NCI-H187 treated with DMSO at 0.1 percent for 48 hours (cell line): Measurements from ENCODE around the gene PRKCG.
"Not testable (repeated sequence)": the region's sequence is repeated elsewhere in the genome, so short reads cannot be mapped to it uniquely, and the experiment has no call there.

ENCODE experiments used
- DNase-seq: peaks from one replicate; lab custom pipeline; 2025; lab: John Stamatoyannopoulos, UW

Gene PRKCG

GRCh38 chr19:53881482-53882390 lies at the start of gene PRKCG:
Gene PRKCG (plus strand): TSS chr19:53882197. CDS start chr19:53882495, 298 bp downstream.
- DNase-seq: no peak

GRCh38 chr19:53832861-53833260 lies 49.1 kb upstream of the PRKCG start:
- DNase-seq: not testable (repeated sequence)

- not testable (repeated sequence) for DNase-seq
These were observed 43.6 kb upstream of the PRKCG start for GRCh38 chr19:53838446-53838845.

DNA sequence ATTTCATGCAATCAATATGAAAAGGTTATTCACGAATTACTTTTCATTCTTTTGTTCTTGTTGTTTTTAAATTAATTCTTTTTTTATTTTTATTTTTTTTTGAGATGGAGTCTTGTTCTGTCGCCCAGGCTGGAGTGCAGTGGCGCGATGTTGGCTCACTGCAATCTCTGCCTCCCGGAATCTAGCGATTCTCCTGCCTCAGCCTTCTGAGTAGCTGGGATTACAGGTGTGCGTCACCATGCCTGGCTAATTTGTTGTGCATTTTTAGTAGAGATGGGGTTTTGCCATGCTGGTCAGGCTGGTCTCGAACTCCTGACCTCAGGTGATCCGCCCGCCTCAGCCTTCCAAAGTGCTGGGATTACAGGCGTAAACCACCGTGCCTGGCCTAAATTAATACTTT lies 41.8 kb upstream of the PRKCG start:
- not testable (repeated sequence) for DNase-seq

GRCh38 chr19:53840914-53841313 lies 41.1 kb upstream of the PRKCG start:
- not testable (repeated sequence) for DNase-seq

DNA sequence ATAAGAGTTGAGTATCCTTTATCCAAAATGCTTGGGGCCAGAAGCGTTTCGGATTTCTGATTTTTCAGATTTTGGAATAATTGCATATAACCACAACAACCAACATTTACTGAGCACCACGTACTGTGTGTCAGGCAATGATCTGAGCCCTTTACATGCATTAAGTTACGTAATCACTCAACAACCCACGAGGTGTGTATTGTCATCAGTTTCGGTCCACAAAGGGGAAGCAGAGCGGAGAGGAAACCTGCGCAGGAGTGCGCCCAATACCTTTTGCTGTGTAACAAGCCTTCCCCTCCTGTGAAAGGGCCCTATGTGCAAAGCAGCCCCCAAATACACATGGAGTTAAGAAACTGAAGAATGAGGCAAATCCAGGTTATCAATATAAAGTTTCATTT lies 37.1 kb upstream of the PRKCG start:
- no peak for DNase-seq

DNA sequence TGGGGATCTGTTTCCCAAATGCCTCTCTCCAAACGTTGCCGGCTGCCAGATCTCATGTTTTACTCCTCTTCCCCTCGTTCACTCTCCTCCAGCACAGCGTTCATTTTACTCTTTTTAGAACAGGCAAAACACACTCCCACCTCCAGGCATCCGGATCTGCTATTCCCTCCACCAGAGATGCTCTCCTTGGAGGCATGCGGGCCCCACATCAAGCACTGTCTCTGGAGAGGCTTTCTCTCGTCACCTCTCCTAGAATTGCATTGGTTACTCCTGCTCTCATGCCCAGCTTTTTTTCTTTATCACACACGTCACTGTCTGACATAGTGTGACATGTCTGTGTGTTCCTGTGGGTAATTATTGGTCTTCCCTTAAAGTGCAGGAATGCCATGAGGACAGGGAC lies 34.4 kb upstream of the PRKCG start:
- no peak for DNase-seq

DNA sequence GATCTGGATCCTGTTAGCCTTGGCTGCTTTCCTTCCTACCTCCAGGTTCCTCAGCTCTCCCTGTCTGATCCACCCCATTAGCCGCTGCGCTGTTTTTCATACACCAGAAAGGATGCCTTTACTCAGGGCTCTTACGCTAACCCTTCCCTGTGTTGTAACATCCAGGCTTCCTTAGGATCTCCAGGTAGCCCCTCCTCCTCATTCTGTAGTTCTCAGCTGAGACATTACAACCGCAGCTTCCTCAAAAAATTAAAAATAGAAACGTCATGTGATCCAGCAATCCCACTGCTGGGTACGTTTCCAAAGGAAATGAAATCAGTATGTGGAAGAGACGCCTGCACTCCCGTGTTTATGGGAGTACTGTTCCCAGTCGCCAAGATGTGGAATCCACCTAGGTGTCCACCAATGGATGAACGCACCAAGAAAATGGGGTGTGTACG lies 32.7 kb upstream of the PRKCG start:
- DNase-seq: no peak

DNA sequence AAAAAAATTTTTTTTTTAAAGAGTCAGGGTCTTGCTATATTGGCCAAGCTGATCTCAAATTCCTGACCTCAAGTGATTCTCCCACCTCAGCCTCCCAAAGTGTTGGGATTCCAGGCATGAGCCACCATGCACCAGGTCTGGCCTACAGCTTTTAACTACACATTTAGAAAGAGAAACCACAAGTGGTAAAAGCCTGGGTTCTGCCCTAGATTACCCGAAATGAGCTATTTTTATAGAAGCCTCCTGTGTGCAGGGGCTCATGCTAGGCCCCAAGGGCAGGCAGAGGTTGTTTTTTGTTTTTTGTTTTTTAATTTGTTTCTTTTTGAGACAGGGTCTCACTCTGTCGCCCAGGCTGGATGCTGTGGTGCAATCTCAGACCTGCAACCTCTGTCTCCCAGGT lies 28.3 kb upstream of the PRKCG start:
- no peak for DNase-seq

DNA sequence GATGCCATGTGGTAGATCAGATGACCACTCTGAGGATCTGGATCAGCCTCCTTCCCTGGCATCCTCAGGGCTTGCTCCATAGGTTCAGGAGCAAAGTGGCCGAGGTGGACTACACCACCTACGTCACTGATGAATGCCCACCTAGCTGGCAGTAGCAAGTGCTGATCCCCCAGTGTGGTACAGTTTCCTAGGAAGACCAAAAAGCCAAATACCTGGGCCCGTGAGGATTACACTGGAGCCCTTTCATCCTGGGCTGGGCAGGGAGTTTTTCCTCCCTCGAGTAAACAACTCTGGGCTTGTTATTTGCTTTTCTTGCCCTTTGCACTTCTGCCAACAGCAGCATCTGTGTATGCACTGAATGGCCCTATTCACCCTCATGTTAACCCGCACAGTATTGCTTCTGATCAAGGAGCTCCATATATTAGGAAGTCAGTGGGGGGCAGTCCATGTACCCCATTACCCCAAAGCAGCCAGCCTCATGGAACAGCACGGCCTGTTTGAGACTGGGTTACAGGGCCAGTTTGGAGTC lies 17.6 kb upstream of the PRKCG start:
- no peak for DNase-seq

- DNase-seq: no peak
These were observed 16.5 kb upstream of the PRKCG start for GRCh38 chr19:53865523-53865917.

DNA sequence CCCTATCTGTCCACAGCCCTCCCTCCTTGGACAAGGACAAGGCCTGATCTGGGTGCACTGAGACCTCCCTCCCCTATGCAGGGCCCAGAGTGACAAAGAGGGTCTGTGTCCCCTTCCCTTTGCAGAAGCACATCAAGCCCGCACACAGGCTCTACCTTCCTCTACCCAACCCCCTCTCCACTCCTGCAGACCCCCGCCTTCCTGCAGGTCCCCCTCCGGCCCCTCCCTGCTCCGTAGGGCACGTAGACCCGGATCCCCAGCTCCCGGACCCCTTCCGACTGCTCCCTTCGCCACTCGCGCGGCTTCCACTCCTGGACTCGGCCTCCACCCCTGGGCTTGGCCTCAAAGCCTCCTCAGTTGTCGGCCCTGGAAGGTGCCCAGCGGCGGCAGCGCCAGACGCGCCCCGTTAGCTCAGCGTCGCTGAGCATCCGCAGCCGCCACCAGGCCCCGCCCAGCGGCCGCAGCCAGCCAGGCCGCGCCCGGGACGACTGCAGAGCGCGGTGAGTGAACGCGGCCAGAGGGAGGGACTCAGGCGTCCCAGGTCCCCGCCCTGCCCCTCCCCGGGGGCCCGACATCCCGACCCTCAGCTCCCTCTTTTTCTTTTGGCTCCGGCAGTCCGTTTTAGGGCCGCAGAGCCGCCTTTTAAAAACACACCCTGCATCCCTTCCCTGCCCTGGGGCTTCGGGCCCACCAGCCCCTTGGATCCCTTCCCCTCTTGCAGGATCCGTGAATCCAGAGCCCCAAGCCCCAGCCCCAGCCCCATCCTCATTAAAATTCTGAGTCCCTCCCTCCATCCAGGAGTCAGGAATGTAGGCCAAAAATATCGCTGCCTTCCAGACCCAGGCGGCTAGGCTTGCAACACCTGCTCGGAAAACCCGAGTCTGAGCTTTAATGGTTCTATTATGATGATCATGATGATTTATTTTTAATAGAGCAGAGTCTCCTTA lies 15.8 kb upstream of the PRKCG start:
- DNase-seq: no peak

DNA sequence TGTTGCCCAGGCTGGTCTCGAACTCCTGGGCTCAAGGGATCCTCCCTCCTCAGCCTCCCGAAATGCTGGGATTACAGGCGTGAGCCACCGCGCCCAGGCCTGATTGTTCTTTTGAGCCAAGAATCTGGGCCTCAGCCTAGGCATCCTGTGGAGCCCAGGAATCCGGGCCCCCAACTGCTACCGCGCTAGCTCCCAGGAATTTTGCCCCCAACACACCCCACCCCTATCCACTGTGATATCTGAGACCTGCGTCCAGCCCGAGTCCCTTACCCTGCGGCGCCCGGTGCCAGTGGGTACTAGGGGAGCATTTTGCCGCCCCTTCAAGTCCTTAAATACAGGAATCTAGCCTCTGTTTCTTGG lies 15.2 kb upstream of the PRKCG start:
- no peak for DNase-seq

DNA sequence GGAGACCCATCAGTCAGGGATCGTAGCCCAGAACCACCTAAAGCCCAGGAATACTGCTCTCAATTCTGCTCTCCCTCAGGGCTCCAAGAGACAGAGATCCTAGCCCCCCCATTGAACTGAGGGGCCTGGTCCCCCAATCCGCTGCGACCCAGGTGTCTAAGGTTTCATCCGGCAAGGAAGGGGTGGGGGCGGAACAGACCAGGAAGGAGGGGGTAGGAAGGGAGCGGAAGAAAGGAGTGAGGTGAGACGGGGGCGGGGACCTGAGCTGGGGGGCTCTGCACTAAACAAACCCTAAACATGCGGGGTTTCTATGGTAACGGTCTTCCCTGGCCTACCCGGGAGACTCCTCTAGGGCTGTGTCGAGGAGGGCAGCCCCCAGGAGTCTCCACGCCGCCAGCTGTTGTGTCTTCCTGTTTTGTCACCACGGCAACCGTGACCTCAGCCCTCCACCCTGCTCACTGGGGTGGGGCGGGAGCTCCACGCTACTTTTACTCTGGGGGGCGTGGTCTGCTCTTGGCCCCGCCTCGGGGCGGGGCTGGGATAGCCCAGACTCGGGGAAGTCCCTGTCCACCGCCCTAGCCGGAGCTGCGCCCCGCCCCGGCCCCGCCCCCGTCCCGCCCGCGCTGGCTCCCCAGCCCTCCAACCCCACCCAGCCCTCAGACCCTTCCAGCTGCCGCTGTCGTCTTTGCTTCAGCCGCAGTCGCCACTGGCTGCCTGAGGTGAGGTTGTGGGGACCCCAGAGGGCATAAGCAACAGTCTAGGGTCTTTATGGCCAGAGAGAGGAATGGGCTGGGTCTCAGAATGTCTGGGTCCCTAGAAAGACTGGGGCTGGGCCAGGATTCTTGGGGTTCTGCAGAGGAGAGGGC lies 14.5 kb upstream of the PRKCG start, which contains the start of gene MYADM:
Gene MYADM (plus strand): TSS at position 659 of the 866 bp plus-strand sequence. CDS start 5,647 bp downstream, outside the sequence.
- DNase-seq: no peak

DNA sequence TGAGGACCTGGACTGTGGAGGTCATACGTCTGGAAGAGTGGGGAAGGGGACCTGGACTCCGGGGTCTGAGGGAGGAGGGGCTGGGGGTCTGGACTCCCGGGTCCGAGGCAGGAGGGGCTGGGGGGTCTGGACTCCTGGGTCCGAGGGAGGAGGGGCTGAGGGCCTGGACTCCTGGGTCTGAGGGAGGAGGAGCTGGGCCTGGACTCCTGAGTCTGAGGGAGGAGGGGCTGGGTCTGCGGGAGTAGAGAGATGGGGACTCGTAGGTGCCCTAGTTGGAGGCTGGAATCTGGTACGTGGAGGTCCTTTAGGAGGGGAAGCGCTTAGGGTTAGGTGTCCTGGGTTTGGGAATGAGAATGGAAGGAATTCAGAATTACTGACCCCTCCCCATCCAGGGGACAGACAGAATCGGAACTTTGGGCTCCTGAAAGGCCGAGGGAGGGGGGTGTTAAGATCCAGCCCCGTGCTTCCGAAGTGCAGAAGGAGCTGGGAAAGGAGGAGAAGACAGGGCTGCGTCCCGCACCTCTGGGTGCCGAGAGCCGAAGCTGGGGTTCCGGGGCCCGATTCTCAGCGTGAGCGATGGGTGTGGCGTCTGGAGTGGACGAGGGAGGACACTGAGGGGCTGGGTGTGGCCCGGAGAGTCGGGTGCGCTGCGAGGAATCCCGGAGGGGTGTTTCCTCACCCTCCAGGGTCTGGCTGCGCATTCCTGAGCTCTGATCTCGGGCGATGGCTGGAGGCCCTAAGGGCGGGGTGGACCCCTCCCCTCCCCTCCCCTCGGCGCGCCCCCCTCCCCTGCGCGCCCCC lies 13.7 kb upstream of the PRKCG start:
- no peak for DNase-seq

GRCh38 chr19:53868892-53869804 lies 12.8 kb upstream of the PRKCG start:
- no peak for DNase-seq

DNA sequence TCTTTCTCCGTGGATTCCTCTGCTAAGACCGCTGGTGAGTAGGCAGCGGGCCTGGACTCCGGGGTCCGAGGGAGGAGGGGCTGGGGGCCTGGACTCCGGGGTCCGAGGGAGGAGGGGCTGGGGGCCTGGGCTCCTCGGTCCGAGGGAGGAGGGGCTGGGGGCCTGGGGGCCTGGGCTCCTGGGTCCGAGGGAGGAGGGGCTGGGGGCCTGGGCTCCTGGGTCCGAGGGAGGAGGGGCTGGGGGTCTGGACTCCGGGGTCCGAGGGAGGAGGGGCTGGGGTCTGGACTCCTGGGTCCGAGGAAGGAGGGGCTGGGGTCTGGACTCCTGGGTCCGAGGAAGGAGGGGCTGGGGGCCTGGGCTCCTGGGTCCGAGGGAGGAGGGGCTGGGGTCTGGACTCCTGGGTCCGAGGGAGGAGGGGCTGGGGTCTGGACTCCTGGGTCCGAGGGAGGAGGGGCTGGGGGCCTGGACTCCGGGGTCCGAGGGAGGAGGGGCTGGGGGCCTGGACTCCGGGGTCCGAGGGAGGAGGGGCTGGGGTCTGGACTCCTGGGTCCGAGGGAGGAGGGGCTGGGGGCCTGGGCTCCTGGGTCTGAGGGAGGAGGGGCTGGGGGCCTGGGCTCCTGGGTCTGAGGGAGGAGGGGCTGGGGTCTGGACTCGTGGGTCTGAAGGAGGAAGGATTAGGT lies 12.1 kb upstream of the PRKCG start:
- DNase-seq: not testable (repeated sequence)

GRCh38 chr19:53870485-53870844 lies 11.5 kb upstream of the PRKCG start:
- DNase-seq: no peak

- no peak for DNase-seq
These were observed 10.5 kb upstream of the PRKCG start for GRCh38 chr19:53871454-53871853.
